HEK293T (cell line): Measurements from ENCODE around the gene ZNF655.

ENCODE experiments used
- ELF4 ChIP-seq: fragments of 450-650 bp; IDR thresholded peaks from 2 replicates; pipeline ENCODE4 v1.6.1; 2017; ENCODE audit warnings: antibody characterized with exemption
- SP1 ChIP-seq: fragments of 450-650 bp; IDR thresholded peaks from 2 replicates; pipeline ENCODE4 v1.6.1; 2017
- ZNF384 ChIP-seq: fragments of 450-650 bp; IDR thresholded peaks from 2 replicates; pipeline ENCODE4 v1.6.1; 2016

- TF ChIP-seq SP1 (no peak), ELF4 (no peak), ZNF384 (no peak)
Observed at GRCh38 chr7:99541212-99541611, 17.2 kb upstream of the ZNF655 start.
